ENCODE results near the gene AGAP1. TPM values are rescaled to one million over a fixed set of nuclear protein-coding genes. Genes with fewer than 3 reads are reported as not detected.
A peak's percentile ranks its signal among the peaks of the same experiment; 100 is the strongest.

Gene AGAP1
- total RNA-seq, 1 experiment from 2014 or later: 25.8 TPM

DNA sequence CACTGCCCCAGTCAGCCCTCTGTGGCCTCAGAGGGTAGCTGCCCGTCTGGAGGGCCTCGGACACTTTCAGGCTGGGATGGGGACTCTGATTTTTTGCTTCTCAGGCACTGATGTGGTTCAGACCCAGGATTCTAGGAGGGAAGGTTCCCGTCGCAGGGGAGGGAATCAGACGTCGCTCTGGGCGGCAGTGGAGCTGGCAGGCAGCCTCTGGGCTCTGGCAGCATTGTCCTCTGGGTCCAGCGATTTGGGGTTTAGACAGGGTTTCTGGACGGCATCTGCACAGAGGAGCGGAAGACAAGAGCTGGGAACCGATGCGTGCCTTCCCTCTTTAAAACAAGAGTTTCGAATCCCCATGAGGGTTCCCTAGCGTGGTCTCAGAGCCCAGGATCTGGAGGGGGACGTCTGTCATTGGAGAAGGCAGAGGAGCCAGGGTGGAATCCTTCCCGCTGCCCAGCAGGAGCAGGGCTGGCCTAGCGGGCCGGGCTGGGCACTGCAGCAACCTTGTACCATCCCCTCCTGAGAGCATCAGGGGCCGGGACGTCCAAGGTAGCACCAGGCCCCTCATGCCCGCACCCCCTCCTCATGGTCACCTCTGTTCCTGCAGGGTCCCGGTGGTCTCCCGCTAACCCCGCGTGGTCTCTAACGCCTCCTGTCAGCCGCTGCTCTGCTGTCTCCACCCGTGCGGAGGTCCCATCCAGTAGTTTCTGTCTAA lies 246.0 kb downstream of the AGAP1 start:
- no peaks in the 10 kb centered on the region for H3K27me3 Mint-ChIP-seq (ENCODE audit: low read depth)
- Histone ChIP-seq H3K27ac (ENCODE audit: insufficient read length, low read depth, low read length) (no peak overlapping the region), H3K4ac (ENCODE audit: low read depth, low read length) (no peak overlapping the region), H3T11ph (ENCODE audit: low read length) (no peak overlapping the region), H3K23ac (ENCODE audit: insufficient read length, low read depth, low read length) (no peak overlapping the region), H3K9ac (ENCODE audit: extremely low read depth, insufficient read length, low read length) (no peak overlapping the region), H3K79me1 (ENCODE audit: insufficient read depth, low read depth, low read length, poor library complexity, severe bottlenecking) (no peaks in the 10 kb centered on the region), H2BK20ac (ENCODE audit: low read depth, low read length, poor library complexity, severe bottlenecking) (no peak overlapping the region), H2BK15ac (ENCODE audit: low read depth, low read length) (no peak overlapping the region), H3K23me2 (ENCODE audit: insufficient read length, low read depth, low read length, poor library complexity, severe bottlenecking) (no peaks in the 10 kb centered on the region), H3K18ac (ENCODE audit: insufficient read length, low read depth, low read length) (no peak overlapping the region), H4K8ac (replicated peaks; ENCODE audit: insufficient read length, low read depth, low read length) (no peak overlapping the region), H3K79me2 (ENCODE audit: insufficient read depth, low read length) (no peaks in the 10 kb centered on the region), H2BK120ac (ENCODE audit: low read depth, low read length, poor library complexity, severe bottlenecking) (no peak overlapping the region), H3K56ac (ENCODE audit: insufficient read length, low read depth, low read length) (no peak overlapping the region), H2AFZ (ENCODE audit: low read length) (no peak overlapping the region), H3K27me3 (ENCODE audit: insufficient read depth, low read length) (no peaks in the 10 kb centered on the region), H4K91ac (ENCODE audit: insufficient read length, low read depth, low read length) (no peak overlapping the region), H3K4me1 (ENCODE audit: insufficient read depth, low read length) (no peaks in the 10 kb centered on the region), H2BK5ac (ENCODE audit: insufficient read length, low read length) (no peak overlapping the region), H3K4me2 (ENCODE audit: insufficient read depth, insufficient read length, low read length) (no peak overlapping the region), H2BK12ac (ENCODE audit: insufficient read length, low read depth, low read length) (no peak overlapping the region), H3K14ac (ENCODE audit: insufficient read depth, low read length) (no peak overlapping the region; the same call in 1 of the 2 replicates), H4K5ac (ENCODE audit: insufficient read length, low read depth, low read length) (no peak overlapping the region), H2AK5ac (ENCODE audit: insufficient read length, low read length) (no peak overlapping the region), H3K9me3 (ENCODE audit: control insufficient read depth, low read depth, low read length) (no peaks in the 10 kb centered on the region), H4K20me1 (ENCODE audit: control insufficient read depth, insufficient read depth, insufficient read length) (no peaks in the 10 kb centered on the region)
- H3K4me3 Mint-ChIP-seq: no peak overlapping the region
- peak overlapping the region in 2 of 3 experiments; percentile 48 to 59; a peak in 2 of 7 replicates for H3K27ac Mint-ChIP-seq
- no peak for DNase-seq
- TF ChIP-seq, protein P1, sequence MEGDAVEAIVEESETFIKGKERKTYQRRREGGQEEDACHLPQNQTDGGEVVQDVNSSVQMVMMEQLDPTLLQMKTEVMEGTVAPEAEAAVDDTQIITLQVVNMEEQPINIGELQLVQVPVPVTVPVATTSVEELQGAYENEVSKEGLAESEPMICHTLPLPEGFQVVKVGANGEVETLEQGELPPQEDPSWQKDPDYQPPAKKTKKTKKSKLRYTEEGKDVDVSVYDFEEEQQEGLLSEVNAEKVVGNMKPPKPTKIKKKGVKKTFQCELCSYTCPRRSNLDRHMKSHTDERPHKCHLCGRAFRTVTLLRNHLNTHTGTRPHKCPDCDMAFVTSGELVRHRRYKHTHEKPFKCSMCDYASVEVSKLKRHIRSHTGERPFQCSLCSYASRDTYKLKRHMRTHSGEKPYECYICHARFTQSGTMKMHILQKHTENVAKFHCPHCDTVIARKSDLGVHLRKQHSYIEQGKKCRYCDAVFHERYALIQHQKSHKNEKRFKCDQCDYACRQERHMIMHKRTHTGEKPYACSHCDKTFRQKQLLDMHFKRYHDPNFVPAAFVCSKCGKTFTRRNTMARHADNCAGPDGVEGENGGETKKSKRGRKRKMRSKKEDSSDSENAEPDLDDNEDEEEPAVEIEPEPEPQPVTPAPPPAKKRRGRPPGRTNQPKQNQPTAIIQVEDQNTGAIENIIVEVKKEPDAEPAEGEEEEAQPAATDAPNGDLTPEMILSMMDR (conservative IDR thresholded peaks at IDR 0.05): no peak
- H3K9me3 Mint-ChIP-seq: no peaks in the 10 kb centered on the region
- H3K4me1 Mint-ChIP-seq: peaks cover 2 to 6% of the 10 kb centered on the region in 2 experiments; a peak in 2 of 4 replicates
- H3K36me3 Mint-ChIP-seq (ENCODE audit: insufficient read depth in 1 of 3, low read depth in 3 of 3): peaks cover 1 to 13% (median 6%) of the 10 kb centered on the region in 3 experiments; a peak in 5 of 7 replicates
- no CpG with 5 or more reads among the region's 29 CpGs for WGBS (ENCODE audit: extremely low coverage, insufficient read length, low lambda C conversion rate)

Measured in H9 (cell line).